Pancreas (tissue), 10 donors: ENCODE measurements around the gene RAD51B. TPM values are rescaled to one million over a fixed set of nuclear protein-coding genes. Genes with fewer than 3 reads are reported as not detected.

ENCODE experiments used
- ATAC-seq, 4 donors: fragments of 200-7000 bp; cut with Tn5 transposase; one replicate each; pipeline versions ENCODE4 v1.8.0 to v1.9.1; 2020; ENCODE audit warnings: mild to moderate bottlenecking in 4 of 4, moderate library complexity in 4 of 4
- DNase-seq, 6 donors: peaks; one replicate each; pipeline ENCODE4 v3.0.0-alpha.2; 2020
- FAIRE-seq: peaks from 2 replicates; lab custom pipeline; 2012; peaks lifted over from hg19 to GRCh38; lab: Jason Lieb, UNC
- H3K27ac ChIP-seq, 4 donors: fragments of 200-600 bp; sonication (generic); 1 replicate in 3 of 4; 2 replicates in 1 of 4; pipeline versions ENCODE4 v1.5.0 to v1.8.0; 2020
- H3K27me3 ChIP-seq, 4 donors: fragments of 200-600 bp; one replicate each; pipeline ENCODE4 v1.8.0; 2021
- H3K36me3 ChIP-seq, 3 donors: fragments of 200-600 bp; sonication (generic) in 1 of 3; one replicate each; pipeline versions ENCODE4 v1.5.0 to v1.8.0; 2020 to 2021
- H3K4me1 ChIP-seq, 3 donors: fragments of 200-600 bp; one replicate each; pipeline ENCODE4 v1.8.0; 2021
- H3K4me3 ChIP-seq, 4 donors: fragments of 200-600 bp; sonication (generic) in 2 of 4; one replicate each; pipeline versions ENCODE4 v1.5.0 to v1.8.0; 2020 to 2021
- H3K9me3 ChIP-seq, 4 donors: fragments of 200-600 bp; one replicate each; pipeline ENCODE4 v1.8.0; 2021
- WGBS, 2 donors: extraction: QIAGEN DNeasy Blood & Tissue Kit; methylation state at CpG; one replicate each; pipeline ENCODE4 v1.1.7; 2013; 5-methylcytosine and 5-hydroxymethylcytosine counted together
- intact Hi-C, 3 donors: fragments of 100-400 bp; cut with DNase I; formaldehyde crosslinking; loops; one replicate each; pipeline versions ENCODE4 v1.11.1 to v1.14.2; 2022
- polyA plus RNA-seq, 2 donors: library from polyadenylated mRNA; stranded (reverse); fragments of 200-250 nt; gene quantifications; one replicate each; pipeline ENCODE4 v1.2.3, GENCODE V29; 2013
- total RNA-seq, 6 donors: library from RNA; stranded (reverse); fragmentation: NEBNext Ultra II Directional in 4 of 6; extraction: Animal tissue kit (Norgen Biotek cat#: 25700) in 4 of 6; gene quantifications; one replicate each; pipeline versions ENCODE4 v1.2.1 to v1.2.4, GENCODE V29; 2021 to 2023
- TF ChIP-seq, protein P1 (sequence below), 4 donors: fragments of 200-600 bp; sonication (generic) in 3 of 4; IDR thresholded peaks; one replicate each; pipeline versions ENCODE4 v1.5.0 to v1.8.0; 2021; ENCODE audit warnings: antibody characterized with exemption in 4 of 4
- donor health status: healthy with polysubstance abuse.
- donor health status: DM: no; HTN: no; CAD: no; lungs with moderate emphysema.
- donor health status: DM: no; HTN: no; CAD: no.
- donor health status: control.
- donor health status: control.
- donor health status: Bipolar disorder and iron deficiency.
- donor health status: DM: yes; HTN: yes; CAD: no.
- donor health status: DM: no; HTN: no; CAD: no.
- donor health status: DM: no; HTN: no; CAD: no.
- donor health status: DM: yes; HTN: yes; CAD: no.

The RAD51B gene
- total and polyA plus RNA-seq, 8 donors = 1.1 to 17.3 (median 5.8) TPM

DNA sequence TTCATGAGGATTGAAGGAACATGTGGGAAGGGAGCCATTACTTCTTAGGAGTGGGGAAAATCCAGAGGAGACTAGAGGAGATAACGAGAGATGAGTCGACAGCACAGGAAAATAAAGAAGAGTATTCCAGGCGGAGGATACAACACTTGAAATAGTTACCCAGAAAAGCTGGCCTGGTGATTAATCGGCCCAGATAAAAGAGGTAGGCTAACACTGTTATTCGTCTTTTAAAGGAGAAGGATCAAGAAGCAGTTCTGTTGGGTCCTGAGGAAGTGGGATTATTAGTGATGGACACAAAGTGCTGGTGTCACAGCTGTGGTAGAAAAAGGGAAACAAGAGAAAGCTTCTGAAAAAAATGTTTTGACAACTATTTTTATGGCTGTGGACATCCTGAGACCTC lies 548.0 kb downstream of the RAD51B start:
- ATAC-seq (no peak), DNase-seq (no peak), FAIRE-seq (no peak)
- Histone ChIP-seq H3K27me3 (no peaks in the 10 kb centered on the region), H3K27ac (no peak overlapping the region), H3K4me1 (peaks cover 0 to 19% (median 6%) of the 10 kb centered on the region in 3 donors), H3K36me3 (no peaks in the 10 kb centered on the region), H3K9me3 (no peaks in the 10 kb centered on the region), H3K4me3 (no peak overlapping the region)
- WGBS, 2 donors = 69 to 73% methylated on average over 5 of the region's 5 CpGs
- intact Hi-C loops = no loop called here
- TF ChIP-seq, protein P1, sequence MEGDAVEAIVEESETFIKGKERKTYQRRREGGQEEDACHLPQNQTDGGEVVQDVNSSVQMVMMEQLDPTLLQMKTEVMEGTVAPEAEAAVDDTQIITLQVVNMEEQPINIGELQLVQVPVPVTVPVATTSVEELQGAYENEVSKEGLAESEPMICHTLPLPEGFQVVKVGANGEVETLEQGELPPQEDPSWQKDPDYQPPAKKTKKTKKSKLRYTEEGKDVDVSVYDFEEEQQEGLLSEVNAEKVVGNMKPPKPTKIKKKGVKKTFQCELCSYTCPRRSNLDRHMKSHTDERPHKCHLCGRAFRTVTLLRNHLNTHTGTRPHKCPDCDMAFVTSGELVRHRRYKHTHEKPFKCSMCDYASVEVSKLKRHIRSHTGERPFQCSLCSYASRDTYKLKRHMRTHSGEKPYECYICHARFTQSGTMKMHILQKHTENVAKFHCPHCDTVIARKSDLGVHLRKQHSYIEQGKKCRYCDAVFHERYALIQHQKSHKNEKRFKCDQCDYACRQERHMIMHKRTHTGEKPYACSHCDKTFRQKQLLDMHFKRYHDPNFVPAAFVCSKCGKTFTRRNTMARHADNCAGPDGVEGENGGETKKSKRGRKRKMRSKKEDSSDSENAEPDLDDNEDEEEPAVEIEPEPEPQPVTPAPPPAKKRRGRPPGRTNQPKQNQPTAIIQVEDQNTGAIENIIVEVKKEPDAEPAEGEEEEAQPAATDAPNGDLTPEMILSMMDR (IDR thresholded peaks at IDR 0.05) = no peak

DNA sequence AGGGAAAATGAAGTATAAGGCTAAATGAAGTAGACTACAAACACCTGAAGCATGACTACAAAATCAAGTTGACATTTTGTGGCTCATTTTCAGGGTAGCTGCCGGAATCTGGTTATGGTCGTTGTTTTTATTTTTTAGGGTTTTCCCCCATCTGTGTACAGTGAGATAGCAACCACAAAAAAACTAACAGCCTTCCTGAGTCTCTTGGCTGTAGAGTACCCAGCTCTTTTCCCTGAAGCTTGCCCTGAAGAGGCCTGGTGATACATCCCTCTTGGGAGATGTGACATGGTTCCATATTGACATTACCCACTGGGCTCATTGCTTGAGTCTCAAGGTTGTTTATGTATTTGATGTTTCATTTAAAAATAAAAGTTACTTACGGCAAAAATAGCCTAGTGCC lies 549.3 kb downstream of the RAD51B start:
- Histone ChIP-seq H3K27ac (no peak overlapping the region), H3K4me3 (no peak overlapping the region), H3K4me1 (peaks cover 0 to 19% (median 6%) of the 10 kb centered on the region in 3 donors), H3K27me3 (no peaks in the 10 kb centered on the region), H3K36me3 (no peaks in the 10 kb centered on the region), H3K9me3 (no peaks in the 10 kb centered on the region)
- intact Hi-C loops = no loop called here
- ATAC-seq = no peak
- TF ChIP-seq, protein P1 (IDR thresholded peaks at IDR 0.05) = no peak
- WGBS, 2 donors = 91 to 95% methylated on average over 3 of the region's 3 CpGs
- no peak for DNase-seq
- FAIRE-seq = no peak

DNA sequence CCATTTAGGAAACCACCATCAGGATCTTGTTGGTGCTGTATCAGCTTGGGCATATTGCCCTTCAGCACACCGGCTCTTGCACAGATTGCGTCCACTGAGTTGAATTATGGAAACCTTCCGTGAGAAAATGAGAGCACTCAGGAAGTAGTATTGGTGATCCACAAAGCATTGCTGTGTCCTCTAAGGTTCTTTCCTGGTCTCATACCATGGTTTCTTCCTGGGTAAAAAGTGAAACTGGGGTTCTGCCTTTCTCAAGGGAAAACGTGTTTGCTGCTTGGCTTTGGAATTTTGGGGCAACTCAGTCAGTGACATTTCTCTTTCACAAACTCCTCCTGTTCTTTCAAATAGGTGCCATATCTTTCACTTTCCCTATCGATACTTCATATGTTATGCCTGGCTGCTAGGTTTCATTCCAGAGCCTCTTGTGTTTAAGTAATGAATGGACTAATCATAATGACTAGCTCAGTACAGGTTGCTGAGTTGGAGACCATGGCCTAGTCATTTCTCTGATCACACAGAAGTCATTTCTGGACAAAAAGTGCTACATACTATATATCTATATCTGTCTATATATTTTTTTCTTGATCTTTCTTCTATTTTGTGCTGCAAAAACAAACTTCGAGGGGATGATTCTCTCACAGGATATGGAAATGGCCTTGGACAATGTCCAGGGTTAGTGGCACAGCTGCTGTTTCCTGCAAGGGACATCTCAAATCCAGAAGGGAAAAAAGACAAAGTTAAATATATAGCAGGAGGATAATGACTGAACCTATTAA lies 549.9 kb downstream of the RAD51B start:
- H3K27me3 ChIP-seq = no peaks in the 10 kb centered on the region

DNA sequence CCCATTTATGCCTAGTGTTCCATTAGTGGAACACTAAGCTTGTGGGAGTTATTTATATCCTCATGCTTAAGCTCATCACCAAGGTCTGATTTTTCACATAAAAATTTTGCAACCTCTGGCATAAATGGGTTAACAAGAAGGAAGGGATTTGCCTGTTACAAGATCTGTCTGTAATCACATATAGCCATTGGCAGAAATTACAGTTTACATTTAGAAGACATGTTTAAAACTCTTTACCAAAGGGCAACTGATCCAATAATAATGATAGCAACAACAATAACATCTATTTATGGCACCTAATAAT lies 550.4 kb downstream of the RAD51B start:
- DNase-seq (no peak), ATAC-seq (no peak), FAIRE-seq (no peak)
- Histone ChIP-seq H3K4me3 (no peak overlapping the region), H3K27me3 (no peaks in the 10 kb centered on the region), H3K27ac (no peak overlapping the region), H3K9me3 (no peaks in the 10 kb centered on the region), H3K36me3 (no peaks in the 10 kb centered on the region), H3K4me1 (peaks cover 0 to 23% (median 6%) of the 10 kb centered on the region in 3 donors)
- intact Hi-C loops = no loop called here
- TF ChIP-seq, protein P1 (IDR thresholded peaks at IDR 0.05) = no peak

More for the DNA sequence above, 549.9 kb downstream of the RAD51B start:
- H3K36me3 ChIP-seq = no peaks in the 10 kb centered on the region
- ATAC-seq = no peak
- TF ChIP-seq, protein P1 (IDR thresholded peaks at IDR 0.05) = no peak
- H3K4me1 ChIP-seq = peaks cover 0 to 22% (median 6%) of the 10 kb centered on the region in 3 donors
- FAIRE-seq = no peak
- 74 to 80% methylated on average over 6 of the region's 6 CpGs for WGBS, 2 donors
- no peaks in the 10 kb centered on the region for H3K9me3 ChIP-seq
- H3K27ac ChIP-seq = no peak overlapping the region
- intact Hi-C loops = no loop called here
- no peak for DNase-seq
- no peak overlapping the region for H3K4me3 ChIP-seq

DNA sequence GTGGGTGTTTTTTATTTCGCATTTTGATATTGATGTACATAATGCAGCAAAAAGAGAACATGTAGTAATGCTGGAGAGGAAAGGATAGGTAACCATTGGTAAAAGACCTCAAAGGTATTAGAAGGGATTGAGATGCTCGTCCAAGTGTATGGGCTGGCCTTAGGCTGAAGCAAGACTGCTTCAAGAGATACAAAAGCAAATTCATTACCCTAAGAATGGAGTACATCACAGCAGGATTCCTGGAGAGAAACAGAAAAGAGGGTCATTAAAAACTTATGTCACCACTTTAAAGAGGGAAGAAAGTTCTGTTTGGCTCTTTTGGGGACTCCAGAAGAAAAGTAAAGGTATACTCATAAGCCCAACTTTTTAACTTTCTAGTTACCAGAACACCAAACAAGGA lies 552.8 kb downstream of the RAD51B start:
- Histone ChIP-seq H3K4me3 (no peak overlapping the region), H3K27ac (no peak overlapping the region), H3K27me3 (no peaks in the 10 kb centered on the region), H3K9me3 (no peaks in the 10 kb centered on the region), H3K36me3 (no peaks in the 10 kb centered on the region), H3K4me1 (peaks cover 0 to 6% (median 0%) of the 10 kb centered on the region in 3 donors)
- TF ChIP-seq, protein P1 (IDR thresholded peaks at IDR 0.05) = no peak
- DNase-seq (no peak), FAIRE-seq (no peak), ATAC-seq (no peak)
- WGBS, 2 donors = 93 to 99% methylated on average over 2 of the region's 2 CpGs
- intact Hi-C loops = no loop called here
